ENCODE data around the gene LDAH.

Gene LDAH

GRCh38 chr2:20771299-20771698 lies 51.6 kb downstream of the LDAH start:
- DNase-seq, result no peak

GRCh38 chr2:20766798-20767644 lies 55.9 kb downstream of the LDAH start:
- DNase-seq, result no peak

- DNase-seq, result no peak
These were observed 56.7 kb downstream of the LDAH start for GRCh38 chr2:20766213-20766612.

- DNase-seq, result no peak
These were observed 59.8 kb downstream of the LDAH start for GRCh38 chr2:20762945-20763683.

- DNase-seq, result no peak
These were observed 63.4 kb downstream of the LDAH start for GRCh38 chr2:20759487-20759886.

- no peak for DNase-seq
These were observed 63.9 kb downstream of the LDAH start for GRCh38 chr2:20758997-20759396.

GRCh38 chr2:20757405-20758090 lies 65.4 kb downstream of the LDAH start:
- no peak for DNase-seq

- DNase-seq, result no peak
These were observed 67.6 kb downstream of the LDAH start for GRCh38 chr2:20755132-20755800.

GRCh38 chr2:20752293-20752692 lies 70.6 kb downstream of the LDAH start:
- no peak for DNase-seq

GRCh38 chr2:20747317-20747716 lies 75.6 kb downstream of the LDAH start:
- no peak for DNase-seq

- DNase-seq, result no peak
These were observed 76.9 kb downstream of the LDAH start for GRCh38 chr2:20745924-20746555.

- DNase-seq, result no peak
These were observed 78.2 kb downstream of the LDAH start for GRCh38 chr2:20744366-20745335.

- DNase-seq, result peak; percentile 4
These were observed 84.1 kb downstream of the LDAH start for GRCh38 chr2:20738772-20739171.

- DNase-seq, result peak; percentile 88
These were observed 85.4 kb downstream of the LDAH start for GRCh38 chr2:20737505-20737904.

GRCh38 chr2:20728114-20728758 lies 94.7 kb downstream of the LDAH start:
- DNase-seq, result peak; percentile 49

GRCh38 chr2:20726913-20727312 lies 96.0 kb downstream of the LDAH start:
- no peak for DNase-seq

- DNase-seq, result no peak
These were observed 97.1 kb downstream of the LDAH start for GRCh38 chr2:20725782-20726181.

- no peak for DNase-seq
These were observed 98.3 kb downstream of the LDAH start for GRCh38 chr2:20724500-20725053.

GRCh38 chr2:20723543-20723942 lies 99.4 kb downstream of the LDAH start:
- DNase-seq, result no peak

GRCh38 chr2:20722592-20723240 lies 100.2 kb downstream of the LDAH start:
- DNase-seq, result peak; percentile 7
